HepG2 (cell line): ENCODE results near the gene DNPH1. TPM values are rescaled to one million over a fixed set of nuclear protein-coding genes. Genes with fewer than 3 reads are reported as not detected.
A peak's percentile ranks its signal among the peaks of the same experiment; 100 is the strongest.

ENCODE experiments used
- FLYWCH1 ChIP-seq: sonication (generic); formaldehyde crosslinking; IDR thresholded peaks from 2 replicates; pipeline ENCODE4 v1.8.1; 2023; ENCODE audit warnings: mild to moderate bottlenecking, missing genetic modification reagents
- NRL ChIP-seq: sonication (generic); formaldehyde crosslinking; IDR thresholded peaks from 2 replicates; pipeline ENCODE4 v1.5.0; 2020; ENCODE audit warnings: missing genetic modification reagents, mild to moderate bottlenecking, moderate library complexity, borderline replicate concordance
- POLR2AphosphoS5 ChIP-seq: IDR thresholded peaks from 2 replicates; pipeline ENCODE4 v1.6.1; 2012; ENCODE audit warnings: low read depth, low read length
- ZNF383 ChIP-seq: sonication (generic); formaldehyde crosslinking; IDR thresholded peaks from 2 replicates; pipeline ENCODE4 v1.4.0; 2020; ENCODE audit warnings: missing genetic modification reagents, mild to moderate bottlenecking, borderline replicate concordance
- ZNF589 ChIP-seq: sonication (generic); formaldehyde crosslinking; conservative IDR thresholded peaks from 2 replicates; pipeline ENCODE4 v1.8.0; 2022; ENCODE audit warnings: mild to moderate bottlenecking, moderate library complexity, missing genetic modification reagents
- ZNF816 ChIP-seq: sonication (generic); formaldehyde crosslinking; IDR thresholded peaks from 2 replicates; pipeline ENCODE4 v1.8.0; 2022; ENCODE audit warnings: missing genetic modification reagents, mild to moderate bottlenecking, borderline replicate concordance
- polyA plus RNA-seq, 8 experiments: library from polyadenylated mRNA; depleted of rRNA in 3 of 8; stranded (reverse) in 7 of 8; unstranded in 1 of 8; fragments of >200 nt; fragmentation: Illumina TruSeq in 4 of 8; extraction: Trizol in 4 of 8; gene quantifications; 2 replicates each; pipeline versions ENCODE4 v1.2.1 to v1.2.3, GENCODE V29; 2011 to 2016; ENCODE audit warnings: low read depth in 4 of 8, missing spikeins in 1 of 8, mixed read lengths in 1 of 8; ENCODE audit not compliant: insufficient read depth in 1 of 8
- total RNA-seq, 5 experiments: library from RNA; depleted of rRNA; stranded (reverse); fragments of >200 nt; fragmentation: Illumina TruSeq; extraction: Trizol; gene quantifications; 2 replicates each; pipeline ENCODE4 v1.2.3, GENCODE V29; 2016; ENCODE audit warnings: low read depth in 1 of 5
- TF ChIP-seq, protein P1 (sequence below): sonication (generic); formaldehyde crosslinking; conservative IDR thresholded peaks from 2 replicates; pipeline ENCODE4 v1.4.0; 2020; ENCODE audit warnings: mild to moderate bottlenecking, missing genetic modification reagents, moderate library complexity
- TF ChIP-seq, protein P2 (sequence below): sonication (generic); formaldehyde crosslinking; IDR thresholded peaks from 2 replicates; pipeline ENCODE4 v1.5.1; 2020; ENCODE audit warnings: missing genetic modification reagents, mild to moderate bottlenecking, borderline replicate concordance
- TF ChIP-seq, protein P3 (sequence below): sonication (generic); formaldehyde crosslinking; IDR thresholded peaks from 2 replicates; pipeline ENCODE4 v1.4.0; 2020; ENCODE audit warnings: missing genetic modification reagents, mild to moderate bottlenecking, borderline replicate concordance
- TF ChIP-seq, protein P4 (sequence below): IDR thresholded peaks from 2 replicates; pipeline ENCODE4 v1.6.1; 2016; ENCODE audit warnings: low read depth
- TF ChIP-seq, protein P5 (sequence below): sonication (generic); formaldehyde crosslinking; IDR thresholded peaks from 2 replicates; pipeline ENCODE4 v1.4.0; 2020; ENCODE audit warnings: mild to moderate bottlenecking, missing genetic modification reagents

DNPH1 gene
- total and polyA plus RNA-seq, 2 of the 13 experiments (the other 11 are each of a cell fraction or from before 2014, with no cell fraction given): 56.5 to 75.1 TPM

DNA sequence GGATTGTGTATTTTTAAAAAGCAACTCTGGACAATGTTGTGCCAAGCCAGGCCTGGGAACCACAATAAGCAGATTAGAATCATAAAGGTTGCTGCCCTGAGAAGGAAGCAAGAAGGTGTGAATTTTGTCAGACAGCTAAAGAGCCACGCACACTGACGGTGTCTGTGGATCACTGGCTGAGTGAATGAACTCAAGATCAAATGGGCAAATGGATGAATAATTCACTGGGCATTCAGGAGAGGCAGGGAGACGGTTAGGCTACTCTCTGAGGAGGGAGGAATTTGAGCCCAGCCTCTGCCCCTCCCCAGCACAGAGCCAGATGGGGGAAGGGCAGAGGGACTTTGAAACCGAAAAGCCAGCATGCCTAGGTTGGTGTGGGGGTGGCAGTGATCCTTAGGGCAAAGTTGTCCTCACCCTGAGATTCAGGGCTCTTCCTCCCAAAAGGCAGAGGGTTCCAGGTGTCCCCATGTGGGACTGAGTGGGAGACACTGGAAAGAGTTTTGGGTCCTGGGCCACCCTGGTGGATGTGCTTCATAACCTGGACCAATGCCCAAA, 49.3 kb upstream of the DNPH1 start (continued):
- TF ChIP-seq, protein P1, sequence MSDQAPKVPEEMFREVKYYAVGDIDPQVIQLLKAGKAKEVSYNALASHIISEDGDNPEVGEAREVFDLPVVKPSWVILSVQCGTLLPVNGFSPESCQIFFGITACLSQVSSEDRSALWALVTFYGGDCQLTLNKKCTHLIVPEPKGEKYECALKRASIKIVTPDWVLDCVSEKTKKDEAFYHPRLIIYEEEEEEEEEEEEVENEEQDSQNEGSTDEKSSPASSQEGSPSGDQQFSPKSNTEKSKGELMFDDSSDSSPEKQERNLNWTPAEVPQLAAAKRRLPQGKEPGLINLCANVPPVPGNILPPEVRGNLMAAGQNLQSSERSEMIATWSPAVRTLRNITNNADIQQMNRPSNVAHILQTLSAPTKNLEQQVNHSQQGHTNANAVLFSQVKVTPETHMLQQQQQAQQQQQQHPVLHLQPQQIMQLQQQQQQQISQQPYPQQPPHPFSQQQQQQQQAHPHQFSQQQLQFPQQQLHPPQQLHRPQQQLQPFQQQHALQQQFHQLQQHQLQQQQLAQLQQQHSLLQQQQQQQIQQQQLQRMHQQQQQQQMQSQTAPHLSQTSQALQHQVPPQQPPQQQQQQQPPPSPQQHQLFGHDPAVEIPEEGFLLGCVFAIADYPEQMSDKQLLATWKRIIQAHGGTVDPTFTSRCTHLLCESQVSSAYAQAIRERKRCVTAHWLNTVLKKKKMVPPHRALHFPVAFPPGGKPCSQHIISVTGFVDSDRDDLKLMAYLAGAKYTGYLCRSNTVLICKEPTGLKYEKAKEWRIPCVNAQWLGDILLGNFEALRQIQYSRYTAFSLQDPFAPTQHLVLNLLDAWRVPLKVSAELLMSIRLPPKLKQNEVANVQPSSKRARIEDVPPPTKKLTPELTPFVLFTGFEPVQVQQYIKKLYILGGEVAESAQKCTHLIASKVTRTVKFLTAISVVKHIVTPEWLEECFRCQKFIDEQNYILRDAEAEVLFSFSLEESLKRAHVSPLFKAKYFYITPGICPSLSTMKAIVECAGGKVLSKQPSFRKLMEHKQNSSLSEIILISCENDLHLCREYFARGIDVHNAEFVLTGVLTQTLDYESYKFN (CRISPR knock-in tag): peak; percentile 90
- TF ChIP-seq ZNF383 (CRISPR knock-in tag) (no peak), ZNF816 (CRISPR knock-in tag) (no peak), FLYWCH1 (CRISPR knock-in tag) (no peak), ZNF589 (CRISPR knock-in tag) (no peak), NRL (no peak), POLR2AphosphoS5 (peak; percentile 23)
- TF ChIP-seq, protein P2, sequence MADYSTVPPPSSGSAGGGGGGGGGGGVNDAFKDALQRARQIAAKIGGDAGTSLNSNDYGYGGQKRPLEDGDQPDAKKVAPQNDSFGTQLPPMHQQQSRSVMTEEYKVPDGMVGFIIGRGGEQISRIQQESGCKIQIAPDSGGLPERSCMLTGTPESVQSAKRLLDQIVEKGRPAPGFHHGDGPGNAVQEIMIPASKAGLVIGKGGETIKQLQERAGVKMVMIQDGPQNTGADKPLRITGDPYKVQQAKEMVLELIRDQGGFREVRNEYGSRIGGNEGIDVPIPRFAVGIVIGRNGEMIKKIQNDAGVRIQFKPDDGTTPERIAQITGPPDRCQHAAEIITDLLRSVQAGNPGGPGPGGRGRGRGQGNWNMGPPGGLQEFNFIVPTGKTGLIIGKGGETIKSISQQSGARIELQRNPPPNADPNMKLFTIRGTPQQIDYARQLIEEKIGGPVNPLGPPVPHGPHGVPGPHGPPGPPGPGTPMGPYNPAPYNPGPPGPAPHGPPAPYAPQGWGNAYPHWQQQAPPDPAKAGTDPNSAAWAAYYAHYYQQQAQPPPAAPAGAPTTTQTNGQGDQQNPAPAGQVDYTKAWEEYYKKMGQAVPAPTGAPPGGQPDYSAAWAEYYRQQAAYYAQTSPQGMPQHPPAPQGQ (CRISPR knock-in tag): 0 out of 2 replicates have a peak, but pooled peaks have one; percentile 63
- TF ChIP-seq, protein P3, sequence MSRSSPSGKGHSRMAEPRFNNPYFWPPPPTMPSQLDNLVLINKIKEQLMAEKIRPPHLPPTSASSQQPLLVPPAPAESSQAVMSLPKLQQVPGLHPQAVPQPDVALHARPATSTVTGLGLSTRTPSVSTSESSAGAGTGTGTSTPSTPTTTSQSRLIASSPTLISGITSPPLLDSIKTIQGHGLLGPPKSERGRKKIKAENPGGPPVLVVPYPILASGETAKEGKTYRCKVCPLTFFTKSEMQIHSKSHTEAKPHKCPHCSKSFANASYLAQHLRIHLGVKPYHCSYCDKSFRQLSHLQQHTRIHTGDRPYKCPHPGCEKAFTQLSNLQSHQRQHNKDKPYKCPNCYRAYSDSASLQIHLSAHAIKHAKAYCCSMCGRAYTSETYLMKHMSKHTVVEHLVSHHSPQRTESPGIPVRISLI (CRISPR knock-in tag): peak; percentile 5; the same call in 1 of the 2 replicates
- TF ChIP-seq, protein P4, sequence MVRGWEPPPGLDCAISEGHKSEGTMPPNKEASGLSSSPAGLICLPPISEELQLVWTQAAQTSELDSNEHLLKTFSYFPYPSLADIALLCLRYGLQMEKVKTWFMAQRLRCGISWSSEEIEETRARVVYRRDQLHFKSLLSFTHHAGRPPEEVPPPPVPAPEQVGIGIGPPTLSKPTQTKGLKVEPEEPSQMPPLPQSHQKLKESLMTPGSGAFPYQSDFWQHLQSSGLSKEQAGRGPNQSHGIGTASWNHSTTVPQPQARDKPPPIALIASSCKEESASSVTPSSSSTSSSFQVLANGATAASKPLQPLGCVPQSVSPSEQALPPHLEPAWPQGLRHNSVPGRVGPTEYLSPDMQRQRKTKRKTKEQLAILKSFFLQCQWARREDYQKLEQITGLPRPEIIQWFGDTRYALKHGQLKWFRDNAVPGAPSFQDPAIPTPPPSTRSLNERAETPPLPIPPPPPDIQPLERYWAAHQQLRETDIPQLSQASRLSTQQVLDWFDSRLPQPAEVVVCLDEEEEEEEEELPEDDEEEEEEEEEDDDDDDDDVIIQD (CRISPR knock-in tag): 0 out of 2 replicates have a peak, but pooled peaks have one; percentile 23
- TF ChIP-seq, protein P5, sequence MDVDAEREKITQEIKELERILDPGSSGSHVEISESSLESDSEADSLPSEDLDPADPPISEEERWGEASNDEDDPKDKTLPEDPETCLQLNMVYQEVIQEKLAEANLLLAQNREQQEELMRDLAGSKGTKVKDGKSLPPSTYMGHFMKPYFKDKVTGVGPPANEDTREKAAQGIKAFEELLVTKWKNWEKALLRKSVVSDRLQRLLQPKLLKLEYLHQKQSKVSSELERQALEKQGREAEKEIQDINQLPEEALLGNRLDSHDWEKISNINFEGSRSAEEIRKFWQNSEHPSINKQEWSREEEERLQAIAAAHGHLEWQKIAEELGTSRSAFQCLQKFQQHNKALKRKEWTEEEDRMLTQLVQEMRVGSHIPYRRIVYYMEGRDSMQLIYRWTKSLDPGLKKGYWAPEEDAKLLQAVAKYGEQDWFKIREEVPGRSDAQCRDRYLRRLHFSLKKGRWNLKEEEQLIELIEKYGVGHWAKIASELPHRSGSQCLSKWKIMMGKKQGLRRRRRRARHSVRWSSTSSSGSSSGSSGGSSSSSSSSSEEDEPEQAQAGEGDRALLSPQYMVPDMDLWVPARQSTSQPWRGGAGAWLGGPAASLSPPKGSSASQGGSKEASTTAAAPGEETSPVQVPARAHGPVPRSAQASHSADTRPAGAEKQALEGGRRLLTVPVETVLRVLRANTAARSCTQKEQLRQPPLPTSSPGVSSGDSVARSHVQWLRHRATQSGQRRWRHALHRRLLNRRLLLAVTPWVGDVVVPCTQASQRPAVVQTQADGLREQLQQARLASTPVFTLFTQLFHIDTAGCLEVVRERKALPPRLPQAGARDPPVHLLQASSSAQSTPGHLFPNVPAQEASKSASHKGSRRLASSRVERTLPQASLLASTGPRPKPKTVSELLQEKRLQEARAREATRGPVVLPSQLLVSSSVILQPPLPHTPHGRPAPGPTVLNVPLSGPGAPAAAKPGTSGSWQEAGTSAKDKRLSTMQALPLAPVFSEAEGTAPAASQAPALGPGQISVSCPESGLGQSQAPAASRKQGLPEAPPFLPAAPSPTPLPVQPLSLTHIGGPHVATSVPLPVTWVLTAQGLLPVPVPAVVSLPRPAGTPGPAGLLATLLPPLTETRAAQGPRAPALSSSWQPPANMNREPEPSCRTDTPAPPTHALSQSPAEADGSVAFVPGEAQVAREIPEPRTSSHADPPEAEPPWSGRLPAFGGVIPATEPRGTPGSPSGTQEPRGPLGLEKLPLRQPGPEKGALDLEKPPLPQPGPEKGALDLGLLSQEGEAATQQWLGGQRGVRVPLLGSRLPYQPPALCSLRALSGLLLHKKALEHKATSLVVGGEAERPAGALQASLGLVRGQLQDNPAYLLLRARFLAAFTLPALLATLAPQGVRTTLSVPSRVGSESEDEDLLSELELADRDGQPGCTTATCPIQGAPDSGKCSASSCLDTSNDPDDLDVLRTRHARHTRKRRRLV (CRISPR knock-in tag): no peak
